ENCODE measurements around the gene TRAF3IP3.

TRAF3IP3 gene

GRCh38 chr1:209769171-209769904, 13.5 kb downstream of the TRAF3IP3 start:
- TF ChIP-seq CTCF (IDR thresholded peaks at IDR 0.05; ENCODE audit: low read depth, low read length, missing control alignments) = no peak
- in situ Hi-C loops (cut with HindIII; ENCODE audit: low sequenced_read_pairs) = no loop called here
- DNase-seq (ENCODE audit: low read depth) = peak; percentile 81
- no peak overlapping the region for H3K4me3 ChIP-seq (ENCODE audit: low read depth, low read length)

- TF ChIP-seq CTCF (IDR thresholded peaks at IDR 0.05; ENCODE audit: low read depth, low read length, missing control alignments) = no peak
- in situ Hi-C loops (cut with HindIII; ENCODE audit: low sequenced_read_pairs) = no loop called here
- no peak for DNase-seq (ENCODE audit: low read depth)
- no peak overlapping the region for H3K4me3 ChIP-seq (ENCODE audit: low read depth, low read length)
Measured at GRCh38 chr1:209769971-209770370, 14.1 kb downstream of the TRAF3IP3 start.

- no peak overlapping the region for H3K4me3 ChIP-seq (ENCODE audit: low read depth, low read length)
- in situ Hi-C loops (cut with HindIII; ENCODE audit: low sequenced_read_pairs) = no loop called here
- no peak for DNase-seq (ENCODE audit: low read depth)
- no peak for TF ChIP-seq CTCF (IDR thresholded peaks at IDR 0.05; ENCODE audit: low read depth, low read length, missing control alignments)
Measured at GRCh38 chr1:209770636-209771415, 15.0 kb downstream of the TRAF3IP3 start.

- in situ Hi-C loops (cut with HindIII; ENCODE audit: low sequenced_read_pairs) = no loop called here
- no peak overlapping the region for H3K4me3 ChIP-seq (ENCODE audit: low read depth, low read length)
- TF ChIP-seq CTCF (IDR thresholded peaks at IDR 0.05; ENCODE audit: low read depth, low read length, missing control alignments) = no peak
- DNase-seq (ENCODE audit: low read depth) = no peak
Measured at GRCh38 chr1:209772126-209772525, 16.3 kb downstream of the TRAF3IP3 start.

GRCh38 chr1:209774592-209774991, 18.7 kb downstream of the TRAF3IP3 start:
- in situ Hi-C loops (cut with HindIII; ENCODE audit: low sequenced_read_pairs) = no loop called here
- no peak for TF ChIP-seq CTCF (IDR thresholded peaks at IDR 0.05; ENCODE audit: low read depth, low read length, missing control alignments)
- no peak for DNase-seq (ENCODE audit: low read depth)
- H3K4me3 ChIP-seq (ENCODE audit: low read depth, low read length) = no peak overlapping the region

GRCh38 chr1:209775678-209776077, 19.8 kb downstream of the TRAF3IP3 start:
- no peak for TF ChIP-seq CTCF (IDR thresholded peaks at IDR 0.05; ENCODE audit: low read depth, low read length, missing control alignments)
- H3K4me3 ChIP-seq (ENCODE audit: low read depth, low read length) = no peak overlapping the region

More at GRCh38 chr1:209775678-209776077, 19.8 kb downstream of the TRAF3IP3 start:
- DNase-seq (ENCODE audit: low read depth) = no peak
- in situ Hi-C loops (cut with HindIII; ENCODE audit: low sequenced_read_pairs) = no loop called here
